ENCODE results near the gene ZBTB25.

The ZBTB25 gene

DNA sequence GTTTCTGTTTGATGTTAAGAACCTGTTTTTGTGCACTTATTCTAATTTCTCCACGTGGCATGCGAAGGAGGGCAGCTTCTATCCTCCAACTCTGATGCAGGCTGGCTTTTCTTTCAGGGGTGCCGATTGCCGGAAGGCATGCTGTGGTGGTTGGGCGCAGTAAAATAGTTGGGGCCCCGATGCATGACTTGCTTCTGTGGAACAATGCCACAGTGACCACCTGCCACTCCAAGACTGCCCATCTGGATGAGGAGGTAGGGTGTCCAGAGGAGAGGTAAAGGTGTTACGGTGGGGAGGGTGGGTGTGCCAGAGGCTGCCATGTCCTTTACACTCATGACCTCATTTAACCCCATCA lies 85.9 kb downstream of the ZBTB25 start:
- Histone ChIP-seq H3K4me1 (ENCODE audit: control insufficient read depth in 1 of 2, insufficient read depth in 2 of 2, low read length in 2 of 2) (no peaks in the 10 kb centered on the region), H3K27me3 (ENCODE audit: control insufficient read depth in 1 of 2, insufficient read depth in 2 of 2, low read length in 2 of 2) (no peaks in the 10 kb centered on the region), H3K36me3 (ENCODE audit: control insufficient read depth in 1 of 2, insufficient read depth in 2 of 2, low read length in 2 of 2) (peaks cover 17 to 65% of the 10 kb centered on the region in 2 donors), H3K27ac (ENCODE audit: low read depth, low read length) (no peak overlapping the region), H3K9ac (ENCODE audit: low read depth in 1 of 2, low read length in 2 of 2) (no peak overlapping the region), H3K9me3 (ENCODE audit: control insufficient read depth in 1 of 2, low read length in 2 of 2) (no peaks in the 10 kb centered on the region), H3K4me3 (ENCODE audit: low read depth in 1 of 2, low read length in 2 of 2) (no peak overlapping the region)

DNA sequence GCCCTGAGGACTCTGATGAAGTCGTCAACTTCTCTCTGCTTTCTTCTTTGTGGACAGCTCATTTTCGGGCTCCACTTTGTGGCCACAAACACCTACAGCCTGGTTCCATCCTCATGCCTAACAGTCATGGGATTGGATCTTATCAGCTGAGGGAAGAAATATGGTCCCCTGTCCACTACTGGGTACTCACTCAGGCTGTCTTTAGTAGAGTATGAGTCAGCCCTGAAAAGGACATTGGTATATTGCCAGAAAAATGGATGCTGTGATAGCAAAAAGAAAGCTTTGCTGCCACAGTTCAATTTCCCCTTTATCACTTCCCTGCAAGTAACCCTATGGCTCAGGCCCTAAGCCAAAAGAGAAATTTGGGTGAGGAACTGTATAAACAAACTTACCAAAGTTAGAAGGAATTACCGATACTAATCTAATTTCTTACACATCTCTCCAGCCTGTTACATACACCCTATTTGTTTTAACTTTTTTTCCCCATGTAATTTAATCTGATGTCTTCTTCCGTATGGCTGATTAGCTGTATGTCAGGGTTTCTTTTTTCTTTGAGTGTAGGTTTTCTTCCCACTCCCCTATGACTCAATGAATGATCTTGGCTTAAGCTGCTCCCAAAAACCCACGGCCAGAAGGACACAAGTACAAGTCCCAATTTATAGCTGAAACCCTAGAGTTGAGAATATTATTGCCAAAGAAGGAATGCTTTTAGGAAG lies 86.4 kb downstream of the ZBTB25 start:
- Histone ChIP-seq H3K4me3 (ENCODE audit: low read depth in 1 of 2, low read length in 2 of 2) (no peak overlapping the region), H3K4me1 (ENCODE audit: control insufficient read depth in 1 of 2, insufficient read depth in 2 of 2, low read length in 2 of 2) (no peaks in the 10 kb centered on the region), H3K9ac (ENCODE audit: low read depth in 1 of 2, low read length in 2 of 2) (no peak overlapping the region), H3K36me3 (ENCODE audit: control insufficient read depth in 1 of 2, insufficient read depth in 2 of 2, low read length in 2 of 2) (peaks cover 17 to 63% of the 10 kb centered on the region in 2 donors), H3K27me3 (ENCODE audit: control insufficient read depth in 1 of 2, insufficient read depth in 2 of 2, low read length in 2 of 2) (no peaks in the 10 kb centered on the region), H3K9me3 (ENCODE audit: control insufficient read depth in 1 of 2, low read length in 2 of 2) (no peaks in the 10 kb centered on the region), H3K27ac (ENCODE audit: low read depth, low read length) (no peak overlapping the region)

DNA sequence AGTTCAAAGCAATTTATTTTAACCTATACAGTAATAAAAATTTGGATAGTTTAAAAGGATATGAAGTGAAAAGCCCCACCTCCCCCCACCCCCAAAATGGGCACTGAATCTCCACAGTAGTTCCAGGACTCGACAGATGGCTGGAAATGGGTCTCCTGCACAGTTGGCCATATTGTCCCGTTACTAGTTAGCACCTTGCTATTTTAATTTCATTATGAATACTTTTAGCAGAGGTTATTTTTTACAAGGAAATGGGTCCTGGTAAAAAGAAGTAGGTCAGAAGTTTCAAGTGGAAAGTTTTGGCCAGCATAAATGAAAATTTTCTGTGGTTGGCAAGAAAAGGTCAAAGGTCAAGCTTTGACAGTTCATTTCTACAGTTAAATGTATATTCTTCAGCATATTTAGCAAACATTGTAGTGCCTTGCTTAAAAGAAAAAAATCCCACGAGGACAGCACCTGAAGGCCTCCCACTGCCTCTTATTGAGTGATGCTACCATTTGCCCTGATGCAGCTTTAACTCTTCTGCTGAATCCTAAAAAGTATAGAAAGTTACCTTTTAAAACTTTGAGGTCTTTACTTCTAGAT lies 87.2 kb downstream of the ZBTB25 start:
- H3K9ac ChIP-seq (ENCODE audit: low read depth in 1 of 2, low read length in 2 of 2) = no peak overlapping the region
- no peak overlapping the region for H3K4me3 ChIP-seq (ENCODE audit: low read depth in 1 of 2, low read length in 2 of 2)
- H3K4me1 ChIP-seq (ENCODE audit: control insufficient read depth in 1 of 2, insufficient read depth in 2 of 2, low read length in 2 of 2) = no peaks in the 10 kb centered on the region
- peaks cover 17 to 62% of the 10 kb centered on the region in 2 donors for H3K36me3 ChIP-seq (ENCODE audit: control insufficient read depth in 1 of 2, insufficient read depth in 2 of 2, low read length in 2 of 2)
- H3K27me3 ChIP-seq (ENCODE audit: control insufficient read depth in 1 of 2, insufficient read depth in 2 of 2, low read length in 2 of 2) = no peaks in the 10 kb centered on the region
- no peak overlapping the region for H3K27ac ChIP-seq (ENCODE audit: low read depth, low read length)
- no peaks in the 10 kb centered on the region for H3K9me3 ChIP-seq (ENCODE audit: control insufficient read depth in 1 of 2, low read length in 2 of 2)

- Histone ChIP-seq H3K4me1 (ENCODE audit: control insufficient read depth in 1 of 2, insufficient read depth in 2 of 2, low read length in 2 of 2) (no peaks in the 10 kb centered on the region), H3K36me3 (ENCODE audit: control insufficient read depth in 1 of 2, insufficient read depth in 2 of 2, low read length in 2 of 2) (peaks cover 6 to 36% of the 10 kb centered on the region in 2 donors), H3K4me3 (ENCODE audit: low read depth in 1 of 2, low read length in 2 of 2) (no peak overlapping the region), H3K27me3 (ENCODE audit: control insufficient read depth in 1 of 2, insufficient read depth in 2 of 2, low read length in 2 of 2) (no peaks in the 10 kb centered on the region), H3K9me3 (ENCODE audit: control insufficient read depth in 1 of 2, low read length in 2 of 2) (no peaks in the 10 kb centered on the region), H3K27ac (ENCODE audit: low read depth, low read length) (no peak overlapping the region), H3K9ac (ENCODE audit: low read depth in 1 of 2, low read length in 2 of 2) (no peak overlapping the region)
Observed at GRCh38 chr14:64412237-64412636, 91.4 kb downstream of the ZBTB25 start.

GRCh38 chr14:64411001-64411400 lies 92.6 kb downstream of the ZBTB25 start:
- no peak overlapping the region for H3K27ac ChIP-seq (ENCODE audit: low read depth, low read length)
- peaks cover 6 to 28% of the 10 kb centered on the region in 2 donors for H3K36me3 ChIP-seq (ENCODE audit: control insufficient read depth in 1 of 2, insufficient read depth in 2 of 2, low read length in 2 of 2)
- H3K27me3 ChIP-seq (ENCODE audit: control insufficient read depth in 1 of 2, insufficient read depth in 2 of 2, low read length in 2 of 2) = no peaks in the 10 kb centered on the region
- no peaks in the 10 kb centered on the region for H3K9me3 ChIP-seq (ENCODE audit: control insufficient read depth in 1 of 2, low read length in 2 of 2)
- no peaks in the 10 kb centered on the region for H3K4me1 ChIP-seq (ENCODE audit: control insufficient read depth in 1 of 2, insufficient read depth in 2 of 2, low read length in 2 of 2)
- H3K4me3 ChIP-seq (ENCODE audit: low read depth in 1 of 2, low read length in 2 of 2) = no peak overlapping the region
- H3K9ac ChIP-seq (ENCODE audit: low read depth in 1 of 2, low read length in 2 of 2) = no peak overlapping the region

- Histone ChIP-seq H3K4me1 (ENCODE audit: control insufficient read depth in 1 of 2, insufficient read depth in 2 of 2, low read length in 2 of 2) (no peaks in the 10 kb centered on the region), H3K27ac (ENCODE audit: low read depth, low read length) (no peak overlapping the region), H3K4me3 (ENCODE audit: low read depth in 1 of 2, low read length in 2 of 2) (no peak overlapping the region), H3K27me3 (ENCODE audit: control insufficient read depth in 1 of 2, insufficient read depth in 2 of 2, low read length in 2 of 2) (no peaks in the 10 kb centered on the region), H3K9ac (ENCODE audit: low read depth in 1 of 2, low read length in 2 of 2) (no peak overlapping the region), H3K36me3 (ENCODE audit: control insufficient read depth in 1 of 2, insufficient read depth in 2 of 2, low read length in 2 of 2) (peaks cover 6 to 20% of the 10 kb centered on the region in 2 donors), H3K9me3 (ENCODE audit: control insufficient read depth in 1 of 2, low read length in 2 of 2) (no peaks in the 10 kb centered on the region)
Observed at GRCh38 chr14:64410084-64410774, 93.4 kb downstream of the ZBTB25 start.

- Histone ChIP-seq H3K27ac (ENCODE audit: low read depth, low read length) (no peak overlapping the region), H3K9ac (ENCODE audit: low read depth in 1 of 2, low read length in 2 of 2) (no peak overlapping the region), H3K9me3 (ENCODE audit: control insufficient read depth in 1 of 2, low read length in 2 of 2) (no peaks in the 10 kb centered on the region), H3K36me3 (ENCODE audit: control insufficient read depth in 1 of 2, insufficient read depth in 2 of 2, low read length in 2 of 2) (peaks cover 6 to 16% of the 10 kb centered on the region in 2 donors), H3K4me1 (ENCODE audit: control insufficient read depth in 1 of 2, insufficient read depth in 2 of 2, low read length in 2 of 2) (no peaks in the 10 kb centered on the region), H3K27me3 (ENCODE audit: control insufficient read depth in 1 of 2, insufficient read depth in 2 of 2, low read length in 2 of 2) (no peaks in the 10 kb centered on the region), H3K4me3 (ENCODE audit: low read depth in 1 of 2, low read length in 2 of 2) (no peak overlapping the region)
Observed at GRCh38 chr14:64409126-64409920, 94.3 kb downstream of the ZBTB25 start.

DNA sequence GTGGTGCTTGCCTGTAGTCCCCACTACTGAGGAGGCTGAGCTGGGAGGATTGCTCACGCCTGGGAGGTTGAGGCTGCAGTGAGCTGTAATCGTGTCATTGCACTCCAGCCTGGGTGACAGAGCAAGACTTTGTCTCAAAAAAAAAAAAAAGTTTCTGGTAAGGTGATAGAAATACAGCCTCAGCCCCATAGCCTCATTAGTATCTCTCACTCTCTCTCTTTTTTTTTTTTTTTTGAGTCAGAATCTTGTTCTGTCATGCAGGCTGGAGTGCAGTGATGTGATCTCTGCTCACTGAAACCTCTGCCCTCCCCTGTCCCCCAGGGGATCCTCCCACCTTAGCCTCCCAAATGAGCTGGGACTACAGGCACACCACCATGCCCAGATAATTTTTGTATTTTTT lies 96.3 kb downstream of the ZBTB25 start:
- Histone ChIP-seq H3K27me3 (ENCODE audit: control insufficient read depth in 1 of 2, insufficient read depth in 2 of 2, low read length in 2 of 2) (no peaks in the 10 kb centered on the region), H3K27ac (ENCODE audit: low read depth, low read length) (no peak overlapping the region), H3K4me1 (ENCODE audit: control insufficient read depth in 1 of 2, insufficient read depth in 2 of 2, low read length in 2 of 2) (no peaks in the 10 kb centered on the region), H3K4me3 (ENCODE audit: low read depth in 1 of 2, low read length in 2 of 2) (no peak overlapping the region), H3K36me3 (ENCODE audit: control insufficient read depth in 1 of 2, insufficient read depth in 2 of 2, low read length in 2 of 2) (peaks cover 6 to 24% of the 10 kb centered on the region in 2 donors), H3K9me3 (ENCODE audit: control insufficient read depth in 1 of 2, low read length in 2 of 2) (no peaks in the 10 kb centered on the region), H3K9ac (ENCODE audit: low read depth in 1 of 2, low read length in 2 of 2) (no peak overlapping the region)

GRCh38 chr14:64405295-64405694 lies 98.3 kb downstream of the ZBTB25 start:
- H3K9me3 ChIP-seq (ENCODE audit: control insufficient read depth in 1 of 2, low read length in 2 of 2) = no peaks in the 10 kb centered on the region
- peaks cover 0 to 17% of the 10 kb centered on the region in 2 donors for H3K36me3 ChIP-seq (ENCODE audit: control insufficient read depth in 1 of 2, insufficient read depth in 2 of 2, low read length in 2 of 2)
- no peak overlapping the region for H3K27ac ChIP-seq (ENCODE audit: low read depth, low read length)
- no peaks in the 10 kb centered on the region for H3K27me3 ChIP-seq (ENCODE audit: control insufficient read depth in 1 of 2, insufficient read depth in 2 of 2, low read length in 2 of 2)
- H3K4me3 ChIP-seq (ENCODE audit: low read depth in 1 of 2, low read length in 2 of 2) = no peak overlapping the region
- no peak overlapping the region for H3K9ac ChIP-seq (ENCODE audit: low read depth in 1 of 2, low read length in 2 of 2)
- H3K4me1 ChIP-seq (ENCODE audit: control insufficient read depth in 1 of 2, insufficient read depth in 2 of 2, low read length in 2 of 2) = no peaks in the 10 kb centered on the region

DNA sequence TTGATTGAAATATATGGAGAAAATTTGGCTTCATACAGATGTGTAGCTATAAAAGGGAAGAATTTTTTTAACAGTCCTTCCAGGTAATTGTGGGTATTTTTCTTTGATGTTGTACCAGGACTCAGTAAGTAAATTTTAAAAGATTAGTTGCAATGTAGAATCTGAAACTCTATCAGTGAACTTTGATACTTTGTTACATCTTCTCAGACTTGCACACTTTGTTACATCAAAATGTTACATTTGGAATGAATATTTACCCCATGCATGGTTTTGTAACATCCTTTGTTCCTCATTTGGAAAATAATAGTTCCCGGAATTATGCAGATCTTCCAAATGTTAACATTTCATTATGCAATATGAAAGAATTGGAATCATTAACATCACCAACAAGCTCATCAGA lies 101.7 kb downstream of the ZBTB25 start:
- Histone ChIP-seq H3K27ac (ENCODE audit: low read depth, low read length) (no peak overlapping the region), H3K4me1 (ENCODE audit: control insufficient read depth in 1 of 2, insufficient read depth in 2 of 2, low read length in 2 of 2) (no peaks in the 10 kb centered on the region), H3K27me3 (ENCODE audit: control insufficient read depth in 1 of 2, insufficient read depth in 2 of 2, low read length in 2 of 2) (no peaks in the 10 kb centered on the region), H3K36me3 (ENCODE audit: control insufficient read depth in 1 of 2, insufficient read depth in 2 of 2, low read length in 2 of 2) (peaks cover 0 to 11% of the 10 kb centered on the region in 2 donors), H3K9ac (ENCODE audit: low read depth in 1 of 2, low read length in 2 of 2) (no peak overlapping the region), H3K9me3 (ENCODE audit: control insufficient read depth in 1 of 2, low read length in 2 of 2) (no peaks in the 10 kb centered on the region), H3K4me3 (ENCODE audit: low read depth in 1 of 2, low read length in 2 of 2) (no peak overlapping the region)
